ENCODE measurements around the gene SH3RF3.

Gene SH3RF3

GRCh38 chr2:109538546-109538945, 409.5 kb downstream of the SH3RF3 start:
- DNase-seq = no peak

- no peak for DNase-seq
Observed at GRCh38 chr2:109542384-109542783, 413.4 kb downstream of the SH3RF3 start.

GRCh38 chr2:109545828-109546713, 417.1 kb downstream of the SH3RF3 start:
- peak; percentile 30 for DNase-seq

- no peak for DNase-seq
Observed at GRCh38 chr2:109547280-109547679, 418.3 kb downstream of the SH3RF3 start.

GRCh38 chr2:109549016-109549590, 420.1 kb downstream of the SH3RF3 start:
- no peak for DNase-seq

Measured in MV-4-11 (cell line).